ENCODE results near the gene LHFPL6. TPM values are rescaled to one million over a fixed set of nuclear protein-coding genes. Genes with fewer than 3 reads are reported as not detected.

Gene LHFPL6
- total and polyA plus RNA-seq, 7 experiments from 2014 or later, result 0.92 TPM; not detected in 6

DNA sequence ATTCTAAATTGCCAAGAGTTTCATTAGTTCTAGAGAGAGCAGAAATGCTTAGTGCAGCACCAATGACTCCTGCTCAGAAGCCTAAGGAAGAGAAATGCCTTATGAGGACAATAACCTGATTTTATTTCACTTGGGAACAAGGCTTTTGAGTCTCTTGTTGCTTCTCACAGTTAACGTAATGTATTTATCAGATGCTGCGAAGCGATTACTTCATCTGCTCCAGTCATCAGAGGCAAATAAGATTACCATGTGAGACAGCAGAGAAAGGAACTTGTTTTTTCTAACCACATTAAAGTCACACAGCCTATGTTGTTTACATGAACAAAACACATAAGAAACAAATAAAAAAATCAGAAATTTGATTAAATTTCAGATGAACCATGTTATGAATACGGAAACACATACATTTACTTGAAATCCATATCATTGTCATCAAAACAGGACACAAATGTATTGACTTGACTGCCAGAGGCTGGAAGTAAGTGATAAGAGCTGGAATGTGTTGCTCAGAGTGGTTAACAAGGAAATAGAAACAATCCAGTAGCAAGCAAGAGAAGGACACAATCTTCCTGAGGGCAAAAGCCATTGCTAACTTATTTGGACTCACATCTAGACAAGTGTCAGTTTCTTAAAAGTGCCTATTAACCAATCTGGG is 147.3 kb downstream of the LHFPL6 start:
- Mint-ChIP-seq H3K4me3 (no peak overlapping the region), H3K9me3 (peaks cover 0 to 7% (median 4%) of the 10 kb centered on the region in 11 donors), H3K36me3 (no peaks in the 10 kb centered on the region), H3K27me3 (peaks cover 13 to 42% (median 32%) of the 10 kb centered on the region in 5 donors), H3K27ac (no peak overlapping the region), H3K4me1 (peaks cover 0 to 7% (median 0%) of the 10 kb centered on the region in 7 donors)
- Histone ChIP-seq H3K4me1 (ENCODE audit: control insufficient read depth in 2 of 2, insufficient read depth in 2 of 2, low read length in 2 of 2) (no peaks in the 10 kb centered on the region), H3K9me3 (ENCODE audit: control insufficient read depth in 2 of 3, low read length in 3 of 3) (no peaks in the 10 kb centered on the region), H3K27ac (ENCODE audit: low read depth, low read length) (no peak overlapping the region), H3K4me3 (ENCODE audit: low read length) (no peak overlapping the region), H3K27me3 (ENCODE audit: control insufficient read depth in 2 of 2, insufficient read depth in 2 of 2, low read length in 2 of 2) (no peaks in the 10 kb centered on the region), H3K36me3 (ENCODE audit: control insufficient read depth in 2 of 3, insufficient read depth in 3 of 3, low read length in 3 of 3) (no peaks in the 10 kb centered on the region)
- ATAC-seq (no peak), DNase-seq (no peak)
- ChIA-PET POLR2A (no interaction called here), CTCF (no interaction called here)
- intact Hi-C loops (cut with micrococcal nuclease), result no loop called here

DNA sequence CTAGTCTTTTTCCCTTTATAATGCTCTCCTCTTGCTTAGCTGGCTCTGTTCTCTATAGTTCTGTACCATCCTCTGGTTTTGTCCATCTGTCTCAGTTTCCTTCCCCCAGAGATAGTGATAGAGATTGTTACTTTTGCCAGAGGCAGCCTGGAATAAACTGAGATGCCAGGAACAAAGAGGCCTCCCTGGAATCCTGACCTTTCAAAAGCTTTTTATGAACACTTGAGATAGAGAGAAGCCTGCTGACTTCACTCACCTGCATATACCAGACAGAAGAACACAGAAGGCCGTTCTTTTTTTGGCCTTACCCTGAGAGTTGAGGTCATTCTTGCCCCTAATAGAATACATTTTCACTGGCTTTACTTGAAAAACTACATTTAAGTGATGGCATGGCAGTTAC is 150.2 kb downstream of the LHFPL6 start:
- Histone ChIP-seq H3K27ac (ENCODE audit: low read depth, low read length) (no peak overlapping the region), H3K9me3 (ENCODE audit: control insufficient read depth in 2 of 3, low read length in 3 of 3) (no peaks in the 10 kb centered on the region), H3K4me3 (ENCODE audit: low read length) (no peak overlapping the region), H3K36me3 (ENCODE audit: control insufficient read depth in 2 of 3, insufficient read depth in 3 of 3, low read length in 3 of 3) (no peaks in the 10 kb centered on the region), H3K4me1 (ENCODE audit: control insufficient read depth in 2 of 2, insufficient read depth in 2 of 2, low read length in 2 of 2) (no peaks in the 10 kb centered on the region), H3K27me3 (ENCODE audit: control insufficient read depth in 2 of 2, insufficient read depth in 2 of 2, low read length in 2 of 2) (no peaks in the 10 kb centered on the region)
- Mint-ChIP-seq H3K27ac (no peak overlapping the region), H3K9me3 (peaks cover 0 to 7% (median 2%) of the 10 kb centered on the region in 11 donors), H3K4me1 (peaks cover 0 to 7% (median 0%) of the 10 kb centered on the region in 7 donors), H3K27me3 (peaks cover 20 to 50% (median 29%) of the 10 kb centered on the region in 5 donors), H3K36me3 (no peaks in the 10 kb centered on the region), H3K4me3 (no peak overlapping the region)
- DNase-seq (no peak), ATAC-seq (no peak)
- ChIA-PET CTCF (no interaction called here), POLR2A (no interaction called here)
- intact Hi-C loops (cut with micrococcal nuclease), result no loop called here

DNA sequence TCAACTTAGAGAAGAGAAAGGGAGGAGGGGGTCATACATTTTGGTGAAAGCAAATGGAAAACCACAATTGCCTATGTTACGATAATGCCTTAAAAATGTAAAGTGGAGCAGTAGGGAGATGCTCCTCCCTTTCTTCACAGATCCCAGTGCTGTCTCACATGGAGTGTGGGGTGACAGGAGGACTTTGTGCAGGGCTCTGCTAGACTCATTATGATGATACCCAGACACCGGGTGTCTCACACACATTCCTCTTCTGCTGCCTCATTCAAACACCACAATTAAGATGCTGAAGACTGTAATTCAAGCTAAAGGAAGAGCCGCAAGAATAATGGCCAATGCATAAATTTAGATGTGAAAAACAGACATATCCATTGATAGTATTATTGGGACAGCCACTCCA is 150.6 kb downstream of the LHFPL6 start:
- ATAC-seq, result no peak
- no peak overlapping the region for H3K27ac ChIP-seq (ENCODE audit: low read depth, low read length)
- CTCF ChIA-PET, result no interaction called here

GRCh38 chr13:39451860-39452301 is 151.1 kb downstream of the LHFPL6 start:
- CTCF ChIA-PET, result no interaction called here
- Histone ChIP-seq H3K27me3 (ENCODE audit: control insufficient read depth in 2 of 2, insufficient read depth in 2 of 2, low read length in 2 of 2) (peaks cover 0 to 4% of the 10 kb centered on the region in 2 donors), H3K4me3 (ENCODE audit: low read length) (no peak overlapping the region), H3K4me1 (ENCODE audit: control insufficient read depth in 2 of 2, insufficient read depth in 2 of 2, low read length in 2 of 2) (no peaks in the 10 kb centered on the region), H3K27ac (ENCODE audit: low read depth, low read length) (no peak overlapping the region), H3K9me3 (ENCODE audit: control insufficient read depth in 2 of 3, low read length in 3 of 3) (no peaks in the 10 kb centered on the region), H3K36me3 (ENCODE audit: control insufficient read depth in 2 of 3, insufficient read depth in 3 of 3, low read length in 3 of 3) (no peaks in the 10 kb centered on the region)
- ATAC-seq (peak; percentile 79), DNase-seq (no peak)
- intact Hi-C loops (cut with micrococcal nuclease), result no loop called here
- Mint-ChIP-seq H3K27ac (no peak overlapping the region), H3K4me3 (no peak overlapping the region), H3K27me3 (peaks cover 21 to 50% (median 32%) of the 10 kb centered on the region in 5 donors), H3K4me1 (peaks cover 0 to 7% (median 0%) of the 10 kb centered on the region in 7 donors), H3K36me3 (no peaks in the 10 kb centered on the region), H3K9me3 (peaks cover 0 to 3% (median 0%) of the 10 kb centered on the region in 11 donors)
- POLR2A ChIA-PET, result no interaction called here

More for the DNA sequence above, 150.6 kb downstream of the LHFPL6 start:
- intact Hi-C loops (cut with micrococcal nuclease), result no loop called here
- H3K4me3 ChIP-seq (ENCODE audit: low read length), result no peak overlapping the region
- Mint-ChIP-seq H3K9me3 (peaks cover 0 to 7% (median 2%) of the 10 kb centered on the region in 11 donors), H3K4me3 (no peak overlapping the region), H3K4me1 (peaks cover 0 to 7% (median 0%) of the 10 kb centered on the region in 7 donors), H3K27ac (no peak overlapping the region), H3K27me3 (peaks cover 21 to 49% (median 32%) of the 10 kb centered on the region in 5 donors), H3K36me3 (no peaks in the 10 kb centered on the region)
- no peaks in the 10 kb centered on the region for H3K36me3 ChIP-seq (ENCODE audit: control insufficient read depth in 2 of 3, insufficient read depth in 3 of 3, low read length in 3 of 3)
- H3K9me3 ChIP-seq (ENCODE audit: control insufficient read depth in 2 of 3, low read length in 3 of 3), result no peaks in the 10 kb centered on the region
- no peak for DNase-seq
- POLR2A ChIA-PET, result no interaction called here
- H3K27me3 ChIP-seq (ENCODE audit: control insufficient read depth in 2 of 2, insufficient read depth in 2 of 2, low read length in 2 of 2), result peaks cover 0 to 2% of the 10 kb centered on the region in 2 donors
- no peaks in the 10 kb centered on the region for H3K4me1 ChIP-seq (ENCODE audit: control insufficient read depth in 2 of 2, insufficient read depth in 2 of 2, low read length in 2 of 2)

GRCh38 chr13:39451301-39451700 is 151.7 kb downstream of the LHFPL6 start:
- CTCF ChIA-PET, result no interaction called here

GRCh38 chr13:39450176-39450575 is 152.8 kb downstream of the LHFPL6 start:
- intact Hi-C loops (cut with micrococcal nuclease), result no loop called here
- H3K27ac ChIP-seq (ENCODE audit: low read depth, low read length), result no peak overlapping the region
- H3K27ac Mint-ChIP-seq, result no peak overlapping the region
- ChIA-PET POLR2A (no interaction called here), CTCF (no interaction called here)
- H3K4me3 ChIP-seq (ENCODE audit: low read length), result no peak overlapping the region
- H3K4me1 Mint-ChIP-seq, result peaks cover 0 to 7% (median 0%) of the 10 kb centered on the region in 7 donors
- no peak overlapping the region for H3K4me3 Mint-ChIP-seq
- no peaks in the 10 kb centered on the region for H3K4me1 ChIP-seq (ENCODE audit: control insufficient read depth in 2 of 2, insufficient read depth in 2 of 2, low read length in 2 of 2)
- peaks cover 0 to 1% (median 0%) of the 10 kb centered on the region in 11 donors for H3K9me3 Mint-ChIP-seq
- DNase-seq (no peak), ATAC-seq (no peak)
- H3K36me3 ChIP-seq (ENCODE audit: control insufficient read depth in 2 of 3, insufficient read depth in 3 of 3, low read length in 3 of 3), result no peaks in the 10 kb centered on the region
- peaks cover 19 to 48% (median 28%) of the 10 kb centered on the region in 5 donors for H3K27me3 Mint-ChIP-seq
- H3K27me3 ChIP-seq (ENCODE audit: control insufficient read depth in 2 of 2, insufficient read depth in 2 of 2, low read length in 2 of 2), result peaks cover 0 to 4% of the 10 kb centered on the region in 2 donors
- H3K9me3 ChIP-seq (ENCODE audit: control insufficient read depth in 2 of 3, low read length in 3 of 3), result no peaks in the 10 kb centered on the region
- no peaks in the 10 kb centered on the region for H3K36me3 Mint-ChIP-seq

More at GRCh38 chr13:39451301-39451700, 151.7 kb downstream of the LHFPL6 start:
- Histone ChIP-seq H3K4me3 (ENCODE audit: low read length) (no peak overlapping the region), H3K27me3 (ENCODE audit: control insufficient read depth in 2 of 2, insufficient read depth in 2 of 2, low read length in 2 of 2) (peaks cover 0 to 4% of the 10 kb centered on the region in 2 donors), H3K27ac (ENCODE audit: low read depth, low read length) (no peak overlapping the region), H3K9me3 (ENCODE audit: control insufficient read depth in 2 of 3, low read length in 3 of 3) (no peaks in the 10 kb centered on the region), H3K4me1 (ENCODE audit: control insufficient read depth in 2 of 2, insufficient read depth in 2 of 2, low read length in 2 of 2) (no peaks in the 10 kb centered on the region), H3K36me3 (ENCODE audit: control insufficient read depth in 2 of 3, insufficient read depth in 3 of 3, low read length in 3 of 3) (no peaks in the 10 kb centered on the region)
- H3K27ac Mint-ChIP-seq, result no peak overlapping the region
- H3K27me3 Mint-ChIP-seq, result peaks cover 21 to 56% (median 30%) of the 10 kb centered on the region in 5 donors
- H3K9me3 Mint-ChIP-seq, result peaks cover 0 to 1% (median 0%) of the 10 kb centered on the region in 11 donors
- no peak overlapping the region for H3K4me3 Mint-ChIP-seq
- ATAC-seq (no peak), DNase-seq (no peak)
- POLR2A ChIA-PET, result no interaction called here
- no peaks in the 10 kb centered on the region for H3K36me3 Mint-ChIP-seq
- peaks cover 0 to 7% (median 0%) of the 10 kb centered on the region in 7 donors for H3K4me1 Mint-ChIP-seq
- intact Hi-C loops (cut with micrococcal nuclease), result no loop called here

GRCh38 chr13:39448834-39449233 is 154.2 kb downstream of the LHFPL6 start:
- Histone ChIP-seq H3K9me3 (ENCODE audit: control insufficient read depth in 2 of 3, low read length in 3 of 3) (no peaks in the 10 kb centered on the region), H3K27ac (ENCODE audit: low read depth, low read length) (no peak overlapping the region), H3K4me3 (ENCODE audit: low read length) (no peak overlapping the region), H3K36me3 (ENCODE audit: control insufficient read depth in 2 of 3, insufficient read depth in 3 of 3, low read length in 3 of 3) (no peaks in the 10 kb centered on the region), H3K27me3 (ENCODE audit: control insufficient read depth in 2 of 2, insufficient read depth in 2 of 2, low read length in 2 of 2) (peaks cover 0 to 4% of the 10 kb centered on the region in 2 donors), H3K4me1 (ENCODE audit: control insufficient read depth in 2 of 2, insufficient read depth in 2 of 2, low read length in 2 of 2) (no peaks in the 10 kb centered on the region)
- intact Hi-C loops (cut with micrococcal nuclease), result no loop called here
- Mint-ChIP-seq H3K9me3 (peaks cover 0 to 1% (median 0%) of the 10 kb centered on the region in 11 donors), H3K27me3 (peaks cover 17 to 47% (median 28%) of the 10 kb centered on the region in 5 donors), H3K27ac (no peak overlapping the region), H3K4me1 (peaks cover 0 to 7% (median 0%) of the 10 kb centered on the region in 7 donors), H3K36me3 (no peaks in the 10 kb centered on the region), H3K4me3 (no peak overlapping the region)
- ChIA-PET CTCF (no interaction called here), POLR2A (no interaction called here)
- DNase-seq, result no peak
- no peak for ATAC-seq
